ENCODE results near the gene NOL8. TPM values are rescaled to one million over a fixed set of nuclear protein-coding genes. Genes with fewer than 3 reads are reported as not detected.

NOL8 gene
- total RNA-seq, 1 donor from 2014 or later = 90.9 TPM

DNA sequence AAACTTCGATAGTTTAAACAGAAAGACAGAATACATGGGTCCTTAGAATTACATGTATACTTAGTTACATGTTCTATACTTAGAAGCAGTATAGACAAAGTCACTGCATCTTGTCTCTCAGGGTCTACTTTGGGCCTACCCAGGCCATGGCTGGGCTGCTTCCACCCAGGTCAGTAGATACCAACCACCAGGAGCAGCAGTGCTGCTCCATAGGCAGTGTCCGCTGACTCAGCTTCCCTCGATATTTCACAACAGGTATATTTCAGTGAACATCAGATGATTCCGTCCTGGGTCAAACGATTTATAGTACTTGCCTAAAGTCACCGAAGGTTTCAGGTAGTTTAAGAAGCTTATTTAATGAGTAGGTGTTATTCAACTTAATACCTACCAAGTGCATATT is 49.6 kb downstream of the NOL8 start:
- H3K9me3 Mint-ChIP-seq = no peaks in the 10 kb centered on the region
- H3K4me3 Mint-ChIP-seq = no peak overlapping the region
- H3K27me3 Mint-ChIP-seq = no peaks in the 10 kb centered on the region
- no peak overlapping the region for H3K27ac Mint-ChIP-seq
- no peak for DNase-seq
- peaks cover 19% of the 10 kb centered on the region for H3K4me1 Mint-ChIP-seq
- intact Hi-C loops (cut with micrococcal nuclease) = no loop called here
- peaks cover 80% of the 10 kb centered on the region for H3K36me3 Mint-ChIP-seq (ENCODE audit: low read depth)

GRCh38 chr9:92270511-92270910 is 54.6 kb downstream of the NOL8 start:
- no peak overlapping the region for H3K27ac Mint-ChIP-seq
- no peaks in the 10 kb centered on the region for H3K4me1 Mint-ChIP-seq
- H3K27me3 Mint-ChIP-seq = no peaks in the 10 kb centered on the region
- intact Hi-C loops (cut with micrococcal nuclease) = no loop called here
- peaks cover 76% of the 10 kb centered on the region for H3K36me3 Mint-ChIP-seq (ENCODE audit: low read depth)
- DNase-seq = no peak
- no peaks in the 10 kb centered on the region for H3K9me3 Mint-ChIP-seq
- no peak overlapping the region for H3K4me3 Mint-ChIP-seq

DNA sequence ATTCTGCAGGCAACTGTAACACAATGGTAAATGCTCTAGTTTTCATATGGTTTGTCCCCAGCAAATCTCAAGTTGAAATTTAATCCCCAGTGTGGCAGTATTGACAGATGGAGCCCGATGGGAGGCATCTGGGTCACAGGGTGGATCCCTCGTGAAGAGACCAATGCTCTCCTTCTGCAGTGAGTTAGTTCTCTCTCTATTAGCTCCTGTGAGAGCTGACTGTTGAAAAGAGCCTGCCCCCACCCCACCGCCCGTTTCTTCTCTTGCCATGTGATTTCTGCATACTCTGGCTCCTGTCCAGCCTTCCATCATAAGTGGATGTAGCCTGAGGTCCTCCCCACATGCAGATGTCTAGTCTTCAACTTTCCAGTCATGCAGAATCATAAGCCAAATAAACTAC is 58.7 kb downstream of the NOL8 start:
- peaks cover 79% of the 10 kb centered on the region for H3K36me3 Mint-ChIP-seq (ENCODE audit: low read depth)
- H3K27me3 Mint-ChIP-seq = no peaks in the 10 kb centered on the region
- H3K4me3 Mint-ChIP-seq = no peak overlapping the region
- DNase-seq = no peak
- H3K4me1 Mint-ChIP-seq = no peaks in the 10 kb centered on the region
- no peaks in the 10 kb centered on the region for H3K9me3 Mint-ChIP-seq
- intact Hi-C loops (cut with micrococcal nuclease) = no loop called here
- no peak overlapping the region for H3K27ac Mint-ChIP-seq

DNA sequence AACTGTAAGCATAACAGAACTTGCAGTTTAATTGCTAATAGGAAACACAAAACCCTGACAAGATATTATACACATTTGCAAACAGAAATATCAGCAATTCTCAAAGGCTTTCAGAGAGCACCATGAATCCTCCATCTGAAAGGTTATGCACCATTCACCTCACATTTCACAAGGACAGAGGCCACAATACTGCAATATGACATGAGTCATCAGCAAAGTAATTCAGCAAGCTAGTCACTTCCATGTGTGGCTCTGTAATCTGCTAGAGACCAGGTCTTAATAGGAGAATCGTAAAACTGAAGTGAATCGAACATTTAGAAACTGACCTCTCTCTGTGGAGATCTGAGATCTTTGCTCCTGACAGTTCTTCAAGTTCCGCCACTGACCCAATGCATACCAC is 60.0 kb downstream of the NOL8 start:
- no peaks in the 10 kb centered on the region for H3K27me3 Mint-ChIP-seq
- intact Hi-C loops (cut with micrococcal nuclease) = no loop called here
- no peak overlapping the region for H3K4me3 Mint-ChIP-seq
- no peak for DNase-seq
- no peaks in the 10 kb centered on the region for H3K4me1 Mint-ChIP-seq
- no peak overlapping the region for H3K27ac Mint-ChIP-seq
- peaks cover 80% of the 10 kb centered on the region for H3K36me3 Mint-ChIP-seq (ENCODE audit: low read depth)
- no peaks in the 10 kb centered on the region for H3K9me3 Mint-ChIP-seq

DNA sequence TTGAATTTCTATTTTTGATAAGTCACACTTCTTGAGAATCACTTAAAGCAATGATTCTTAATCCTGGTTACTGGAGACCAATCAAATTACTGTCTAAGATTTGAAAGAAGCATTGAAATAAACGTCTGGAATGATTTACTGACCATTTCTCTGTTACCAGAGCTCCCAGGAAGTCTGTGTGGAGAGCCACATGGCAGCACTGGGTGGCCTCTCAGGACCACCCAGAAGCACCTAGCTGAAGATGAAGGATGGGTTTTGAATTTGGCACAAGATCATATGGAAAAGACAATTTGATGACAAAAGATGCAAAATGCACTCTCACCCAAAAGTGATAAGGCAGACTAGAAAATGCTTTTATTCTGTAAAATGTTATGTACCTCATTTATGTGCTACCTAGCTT is 62.0 kb downstream of the NOL8 start:
- DNase-seq = no peak
- Mint-ChIP-seq H3K36me3 (ENCODE audit: low read depth) (peaks cover 81% of the 10 kb centered on the region), H3K9me3 (no peaks in the 10 kb centered on the region), H3K4me1 (no peaks in the 10 kb centered on the region), H3K27me3 (no peaks in the 10 kb centered on the region), H3K4me3 (no peak overlapping the region), H3K27ac (no peak overlapping the region)
- intact Hi-C loops (cut with micrococcal nuclease) = no loop called here

GRCh38 chr9:92257327-92257726 is 67.8 kb downstream of the NOL8 start:
- no peak for DNase-seq
- Mint-ChIP-seq H3K9me3 (no peaks in the 10 kb centered on the region), H3K27ac (no peak overlapping the region), H3K4me3 (no peak overlapping the region), H3K27me3 (no peaks in the 10 kb centered on the region), H3K36me3 (ENCODE audit: low read depth) (peaks cover 79% of the 10 kb centered on the region), H3K4me1 (peaks cover 3% of the 10 kb centered on the region)
- intact Hi-C loops (cut with micrococcal nuclease) = no loop called here

GRCh38 chr9:92254381-92255337 is 70.5 kb downstream of the NOL8 start:
- H3K4me3 Mint-ChIP-seq = no peak overlapping the region
- no peaks in the 10 kb centered on the region for H3K9me3 Mint-ChIP-seq
- no peak for DNase-seq
- peaks cover 82% of the 10 kb centered on the region for H3K36me3 Mint-ChIP-seq (ENCODE audit: low read depth)
- intact Hi-C loops (cut with micrococcal nuclease) = loop anchor here (5.0 kb wide), 1 partner anchor 33 kb away; no protein-coding TSS in a partner anchor
- H3K27ac Mint-ChIP-seq = no peak overlapping the region
- no peaks in the 10 kb centered on the region for H3K27me3 Mint-ChIP-seq
- peaks cover 3% of the 10 kb centered on the region for H3K4me1 Mint-ChIP-seq

GRCh38 chr9:92253656-92254055 is 71.5 kb downstream of the NOL8 start:
- Mint-ChIP-seq H3K27ac (no peak overlapping the region), H3K4me1 (peaks cover 3% of the 10 kb centered on the region), H3K27me3 (no peaks in the 10 kb centered on the region), H3K36me3 (ENCODE audit: low read depth) (peaks cover 80% of the 10 kb centered on the region), H3K9me3 (no peaks in the 10 kb centered on the region), H3K4me3 (no peak overlapping the region)
- DNase-seq = no peak
- intact Hi-C loops (cut with micrococcal nuclease) = loop anchor here (5.0 kb wide), 1 partner anchor 34 kb away; no protein-coding TSS in a partner anchor

- no peak overlapping the region for H3K4me3 Mint-ChIP-seq
- H3K36me3 Mint-ChIP-seq (ENCODE audit: low read depth) = peaks cover 80% of the 10 kb centered on the region
- no peaks in the 10 kb centered on the region for H3K9me3 Mint-ChIP-seq
- peaks cover 6% of the 10 kb centered on the region for H3K4me1 Mint-ChIP-seq
- no peaks in the 10 kb centered on the region for H3K27me3 Mint-ChIP-seq
- H3K27ac Mint-ChIP-seq = no peak overlapping the region
- DNase-seq = no peak
- intact Hi-C loops (cut with micrococcal nuclease) = no loop called here
Measured at GRCh38 chr9:92247981-92248380, 77.2 kb downstream of the NOL8 start.

Other genes with a start within 250 kb of the NOL8 start
- gene SPTLC1, start 209.9 kb downstream of the NOL8 start, total RNA-seq = 62.5 and 64.9 TPM in 2 replicates
- gene IARS1, start 31.7 kb downstream of the NOL8 start, total RNA-seq = 226 and 234 TPM in 2 replicates
- 26.9 and 27.5 TPM in 2 replicates for gene CENPP, start 603 bp upstream of the NOL8 start, total RNA-seq
- not detected in 2 replicates for gene OGN, start 79.2 kb upstream of the NOL8 start, total RNA-seq
- gene OMD, start 99.1 kb upstream of the NOL8 start, total RNA-seq = not detected in 2 replicates
- not detected in 2 replicates for gene ASPN, start 157.2 kb upstream of the NOL8 start, total RNA-seq
- not detected in 2 replicates for gene ECM2, start 210.6 kb upstream of the NOL8 start, total RNA-seq

All from activated CD4-positive, alpha-beta T cell treated with anti-CD3 and anti-CD28 coated beads, Interleukin-2, amount 10 ng/mL, durations not matched to agents 24 days and 14 days (primary cell).